Measurements from ENCODE around the gene PLCD3.

The PLCD3 gene

DNA sequence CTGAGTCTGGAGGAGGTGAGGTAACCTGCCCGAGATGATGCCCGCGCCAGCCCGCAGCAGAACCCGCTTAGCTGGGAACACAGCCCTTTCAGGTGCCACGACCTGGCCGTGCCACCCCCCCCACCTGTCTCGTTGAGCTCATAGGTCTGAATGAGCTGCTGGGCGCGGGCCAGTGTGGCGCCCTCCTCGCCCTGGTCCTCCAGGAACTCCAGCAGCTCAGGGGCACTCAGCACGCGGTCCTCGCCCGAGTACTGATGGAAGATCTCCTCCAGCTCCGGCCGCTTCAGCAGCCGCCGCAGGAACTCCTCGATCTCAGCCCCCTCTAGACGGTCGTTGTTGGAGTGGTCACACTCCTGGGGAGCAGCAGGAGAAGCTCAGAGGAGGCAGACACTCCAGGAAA lies 13.6 kb downstream of the PLCD3 start:
- Histone ChIP-seq H3K4me1 (peaks cover 35 to 75% (median 48%) of the 10 kb centered on the region in 10 experiments), H3K27me3 (peaks cover 0 to 9% (median 0%) of the 10 kb centered on the region in 11 experiments; a peak in 5 of 22 replicates), H3K9me3 (replicated peaks in 1 of 11) (no peaks in the 10 kb centered on the region), H3K36me3 (peaks cover 0 to 32% (median 0%) of the 10 kb centered on the region in 11 experiments; a peak in 3 of 22 replicates), H3K27ac (no peak overlapping the region), H3K4me3 (no peak overlapping the region), H3K9ac (no peak overlapping the region), H4K20me1 (peaks cover 0 to 26% (median 0%) of the 10 kb centered on the region in 11 experiments; a peak in 7 of 22 replicates), H3K4me2 (peak overlapping the region in 5 of 11 experiments; percentile 52 to 69 (median 68); a peak in 7 of 22 replicates)
- no peak for TF ChIP-seq Cebpa-rat (IDR thresholded peaks at IDR 0.05)

DNA sequence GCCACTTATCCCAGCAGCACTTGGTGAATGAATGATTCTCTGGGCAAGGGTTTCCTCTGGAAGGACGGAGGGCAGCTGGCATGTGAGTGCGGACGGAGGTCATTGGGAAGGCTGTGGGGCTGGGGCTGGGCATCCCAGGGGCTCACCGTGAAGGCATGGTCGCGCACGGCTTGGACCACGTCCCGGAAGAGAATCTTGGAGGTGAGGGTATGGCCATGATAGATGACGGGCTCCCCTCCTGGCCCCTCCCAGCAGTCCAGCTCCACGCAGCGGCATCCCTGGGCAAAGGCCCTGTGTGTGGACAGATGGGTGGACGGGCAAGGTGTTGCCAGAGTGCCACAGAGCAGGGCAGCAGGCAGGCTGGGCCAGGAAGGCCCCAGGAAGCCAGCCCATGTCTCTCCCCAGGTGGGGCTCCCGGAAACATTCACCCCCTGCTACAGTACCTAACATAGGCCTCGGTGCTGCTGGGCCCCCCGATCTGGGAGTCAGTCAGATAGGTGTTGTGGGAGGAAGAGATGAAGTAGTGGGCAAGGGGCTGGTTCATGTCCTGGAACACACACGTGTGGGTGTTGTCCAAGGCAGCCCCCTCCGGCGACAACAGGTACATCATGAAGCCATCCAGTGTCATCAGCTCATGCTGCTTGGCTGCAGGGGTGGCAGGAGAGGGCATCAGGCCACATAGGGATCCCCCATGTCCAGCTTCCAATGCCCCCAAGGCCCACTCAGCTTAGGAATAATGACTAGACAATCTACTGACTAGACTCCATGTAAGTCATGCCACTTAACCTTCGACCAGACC lies 14.3 kb downstream of the PLCD3 start:
- Histone ChIP-seq H3K9ac (no peak overlapping the region), H3K4me1 (peaks cover 35 to 75% (median 49%) of the 10 kb centered on the region in 10 experiments), H3K27ac (no peak overlapping the region), H4K20me1 (peaks cover 0 to 21% (median 0%) of the 10 kb centered on the region in 11 experiments; a peak in 5 of 22 replicates), H3K9me3 (replicated peaks in 1 of 11) (no peaks in the 10 kb centered on the region), H3K4me2 (no peak overlapping the region), H3K4me3 (no peak overlapping the region), H3K36me3 (peaks cover 0 to 38% (median 0%) of the 10 kb centered on the region in 11 experiments; a peak in 3 of 22 replicates), H3K27me3 (peaks cover 0 to 9% (median 0%) of the 10 kb centered on the region in 11 experiments; a peak in 5 of 22 replicates)
- no peak for TF ChIP-seq Cebpa-rat (IDR thresholded peaks at IDR 0.05)

DNA sequence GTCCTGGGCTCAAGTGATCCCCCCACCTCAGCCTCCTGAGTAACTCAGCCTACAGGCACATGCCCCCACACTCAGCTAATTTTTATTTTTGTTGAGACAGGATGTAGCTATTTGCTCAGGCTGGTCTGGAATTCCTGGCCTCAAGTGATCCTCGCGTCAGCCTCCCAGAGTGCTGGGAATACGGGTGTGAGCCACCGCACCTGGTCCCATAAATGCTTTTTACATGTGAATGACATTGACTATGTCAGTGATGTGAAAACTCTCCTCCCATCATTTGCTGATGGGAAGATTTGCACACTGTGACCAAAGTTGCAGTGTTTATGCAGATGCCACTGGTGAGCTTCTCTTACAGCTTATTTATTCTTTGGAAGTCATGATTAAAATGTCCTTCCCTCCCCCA lies 15.0 kb downstream of the PLCD3 start:
- Histone ChIP-seq H3K9ac (no peak overlapping the region), H3K4me3 (no peak overlapping the region), H3K4me2 (no peak overlapping the region), H3K4me1 (peaks cover 35 to 75% (median 56%) of the 10 kb centered on the region in 10 experiments), H3K27ac (no peak overlapping the region), H4K20me1 (peaks cover 0 to 21% (median 0%) of the 10 kb centered on the region in 11 experiments; a peak in 5 of 22 replicates), H3K27me3 (peaks cover 0 to 9% (median 0%) of the 10 kb centered on the region in 11 experiments; a peak in 5 of 22 replicates), H3K36me3 (peaks cover 0 to 39% (median 0%) of the 10 kb centered on the region in 11 experiments; a peak in 3 of 22 replicates), H3K9me3 (replicated peaks in 1 of 11) (no peaks in the 10 kb centered on the region)
- no peak for TF ChIP-seq Cebpa-rat (IDR thresholded peaks at IDR 0.05)

DNA sequence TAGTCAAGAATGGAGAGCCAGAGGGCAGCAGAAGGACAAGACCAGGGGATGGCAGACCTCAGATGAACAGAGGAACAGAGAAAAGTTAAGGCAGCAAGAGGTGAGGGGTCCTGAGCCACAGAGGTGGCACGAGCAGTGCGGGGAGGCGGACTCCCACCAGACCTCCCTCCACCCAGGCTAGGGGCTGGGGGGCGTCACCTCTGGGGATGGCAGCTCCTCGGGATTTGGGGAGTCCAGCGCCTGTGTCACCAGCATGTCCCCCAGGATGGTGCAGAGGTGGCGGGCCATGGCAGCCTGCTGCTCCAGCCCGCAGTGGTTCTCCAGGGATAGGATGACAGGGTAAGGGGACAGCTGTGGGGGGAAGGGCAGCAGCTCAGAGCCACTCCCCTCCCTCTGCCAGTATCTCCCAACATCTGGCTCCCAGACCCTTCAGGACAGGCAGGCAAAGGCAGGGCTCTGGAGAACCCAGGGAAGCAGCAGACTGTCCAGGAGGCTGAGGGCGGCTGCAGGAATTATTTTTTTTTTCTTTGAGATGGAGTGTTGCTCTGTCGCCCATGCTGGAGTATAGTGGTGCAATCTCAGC lies 15.8 kb downstream of the PLCD3 start:
- Histone ChIP-seq H3K27me3 (peaks cover 0 to 8% (median 0%) of the 10 kb centered on the region in 11 experiments; a peak in 5 of 22 replicates), H3K4me1 (peaks cover 38 to 76% (median 64%) of the 10 kb centered on the region in 10 experiments), H3K4me2 (peak overlapping the region; percentile 9 to 65 (median 40); a peak in 20 of 22 replicates), H4K20me1 (peaks cover 0 to 21% (median 0%) of the 10 kb centered on the region in 11 experiments; a peak in 6 of 22 replicates), H3K27ac (peak overlapping the region in 2 of 11 experiments; percentile 19 to 21; a peak in 1 of 22 replicates), H3K4me3 (no peak overlapping the region), H3K9me3 (replicated peaks in 1 of 11) (no peaks in the 10 kb centered on the region), H3K9ac (no peak overlapping the region; a peak in 1 of 22 replicates), H3K36me3 (peaks cover 0 to 39% (median 0%) of the 10 kb centered on the region in 11 experiments; a peak in 3 of 22 replicates)
- TF ChIP-seq Cebpa-rat (IDR thresholded peaks at IDR 0.05) = no peak

DNA sequence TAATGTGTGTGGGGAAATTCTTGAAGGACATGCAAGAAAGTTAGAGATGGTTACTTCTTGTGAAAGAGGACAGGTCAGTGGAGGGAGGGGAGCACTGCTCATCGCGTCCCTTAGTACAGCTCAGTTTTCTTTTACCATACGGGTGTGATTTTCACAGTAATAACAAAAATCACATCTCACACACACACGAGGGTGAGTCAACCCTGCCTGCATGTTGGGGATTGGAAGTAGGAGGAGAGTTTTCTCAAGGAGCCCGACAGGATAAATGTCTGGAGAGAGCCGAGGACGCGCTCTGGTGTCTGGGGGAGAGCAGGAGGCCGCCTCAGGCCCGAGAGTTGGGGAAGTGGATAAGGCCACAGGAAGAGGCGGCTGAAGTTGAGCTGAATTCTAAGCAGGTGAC lies 16.4 kb downstream of the PLCD3 start:
- Histone ChIP-seq H3K36me3 (peaks cover 0 to 36% (median 0%) of the 10 kb centered on the region in 11 experiments; a peak in 3 of 22 replicates), H3K4me3 (no peak overlapping the region), H4K20me1 (peaks cover 0 to 17% (median 0%) of the 10 kb centered on the region in 11 experiments; a peak in 5 of 22 replicates), H3K9ac (peak overlapping the region in 1 of 11 experiments; percentile 12; a peak in 2 of 22 replicates), H3K4me1 (peaks cover 45 to 83% (median 70%) of the 10 kb centered on the region in 10 experiments), H3K9me3 (replicated peaks in 1 of 11) (no peaks in the 10 kb centered on the region), H3K4me2 (peak overlapping the region; percentile 9 to 65 (median 40); a peak in 20 of 22 replicates), H3K27ac (peak overlapping the region in 3 of 11 experiments; percentile 19 to 23 (median 21); a peak in 3 of 22 replicates), H3K27me3 (peaks cover 0 to 2% (median 0%) of the 10 kb centered on the region in 11 experiments; a peak in 3 of 22 replicates)
- TF ChIP-seq Cebpa-rat (IDR thresholded peaks at IDR 0.05) = no peak

DNA sequence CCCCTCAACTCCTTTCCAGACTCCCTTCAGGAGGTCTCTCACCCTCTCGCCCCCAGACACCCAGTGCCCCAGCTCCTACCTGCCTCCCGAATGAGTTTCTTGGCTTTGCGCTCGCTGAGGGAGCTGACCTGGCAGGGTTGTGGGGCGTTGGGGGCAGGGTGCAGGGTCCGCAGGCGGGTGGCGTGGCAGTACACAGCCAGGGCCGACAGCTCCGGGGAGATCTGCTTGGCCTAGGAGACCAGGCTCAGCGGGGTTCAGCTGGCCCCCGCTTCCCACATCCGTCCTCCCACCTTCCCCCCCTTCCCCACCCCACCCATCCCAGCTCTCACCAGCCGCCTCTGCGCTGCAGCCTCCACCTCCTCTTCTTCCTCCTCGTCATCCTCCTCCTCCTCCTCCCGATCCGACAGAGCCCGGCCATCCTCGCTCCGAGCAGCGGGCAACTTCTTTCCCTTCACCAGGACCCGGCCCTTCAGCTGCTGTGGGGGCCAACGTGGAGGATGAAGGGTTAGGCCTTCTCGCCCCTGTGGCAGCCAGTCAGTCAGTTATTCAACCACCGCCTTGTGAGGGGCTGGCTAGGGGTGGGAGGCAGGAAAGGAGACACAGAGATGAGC lies 17.2 kb downstream of the PLCD3 start:
- peak overlapping the region in 9 of 11 experiments; percentile 86 to 99 (median 97); a peak in 14 of 22 replicates for H3K4me2 ChIP-seq
- peak overlapping the region in 5 of 11 experiments; percentile 54 to 84 (median 83); a peak in 7 of 22 replicates for H3K9ac ChIP-seq
- no peak for TF ChIP-seq Cebpa-rat (IDR thresholded peaks at IDR 0.05)
- no peaks in the 10 kb centered on the region for H3K9me3 ChIP-seq (replicated peaks in 1 of 11)
- H4K20me1 ChIP-seq = peaks cover 0 to 17% (median 0%) of the 10 kb centered on the region in 11 experiments; a peak in 4 of 22 replicates
- H3K27ac ChIP-seq = peak overlapping the region in 7 of 11 experiments; percentile 93 to 97 (median 96); a peak in 7 of 22 replicates
- peaks cover 0 to 31% (median 0%) of the 10 kb centered on the region in 11 experiments; a peak in 3 of 22 replicates for H3K36me3 ChIP-seq
- peaks cover 52 to 85% (median 74%) of the 10 kb centered on the region in 10 experiments for H3K4me1 ChIP-seq
- no peaks in the 10 kb centered on the region for H3K27me3 ChIP-seq
- H3K4me3 ChIP-seq = no peak overlapping the region

DNA sequence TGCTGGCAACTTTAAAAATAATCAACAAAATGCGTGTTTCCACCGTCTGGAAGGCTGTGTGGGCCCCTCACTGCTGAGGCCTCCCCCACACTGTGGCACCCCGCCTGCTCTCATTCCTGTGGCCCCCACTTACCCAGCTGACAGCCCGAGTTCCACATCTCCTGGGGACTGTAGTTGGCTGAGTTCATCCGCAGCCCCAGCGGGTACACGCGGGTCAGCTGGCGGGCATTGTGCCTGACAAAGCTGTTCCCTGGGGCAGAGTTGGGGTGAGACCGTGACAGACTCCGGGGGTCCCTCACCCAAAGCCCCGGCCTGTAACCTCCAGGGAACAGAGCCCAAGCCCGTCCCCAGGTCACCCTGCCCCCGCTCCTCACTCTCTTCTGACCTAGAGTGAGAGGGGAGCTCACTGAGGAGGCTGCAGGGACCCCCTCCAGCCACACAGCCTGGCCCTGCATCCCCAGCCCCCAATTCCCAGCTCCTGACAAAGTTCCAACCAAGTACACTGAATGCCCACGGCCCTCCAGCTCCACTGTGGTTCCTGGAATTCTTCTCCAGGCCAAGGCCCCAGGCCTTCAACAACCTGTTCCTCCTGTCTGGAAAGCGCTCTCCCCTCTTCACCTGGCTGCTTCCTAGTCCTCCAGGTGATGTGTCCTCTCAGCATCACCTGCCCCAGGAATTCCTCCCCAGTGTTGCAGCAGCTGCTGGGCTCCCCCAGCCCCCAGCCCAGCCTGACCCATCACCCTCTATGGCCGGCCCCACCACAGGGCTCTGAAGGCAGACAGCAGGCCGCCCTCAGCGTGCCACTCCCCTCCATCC lies 18.0 kb downstream of the PLCD3 start:
- Histone ChIP-seq H3K4me2 (peak overlapping the region; percentile 72 to 99 (median 96); a peak in 21 of 22 replicates), H3K9ac (peak overlapping the region in 10 of 11 experiments; percentile 15 to 87 (median 82); a peak in 20 of 22 replicates), H3K27me3 (no peaks in the 10 kb centered on the region), H3K4me3 (peak overlapping the region in 5 of 10 experiments; percentile 22 to 57 (median 42); a peak in 5 of 20 replicates), H3K36me3 (peaks cover 0 to 27% (median 2%) of the 10 kb centered on the region in 11 experiments; a peak in 11 of 22 replicates), H4K20me1 (peaks cover 0 to 24% (median 0%) of the 10 kb centered on the region in 11 experiments; a peak in 3 of 22 replicates), H3K4me1 (peaks cover 60 to 85% (median 74%) of the 10 kb centered on the region in 10 experiments), H3K9me3 (replicated peaks in 1 of 11) (no peaks in the 10 kb centered on the region), H3K27ac (peak overlapping the region in 8 of 11 experiments; percentile 82 to 97 (median 96); a peak in 16 of 22 replicates)
- no peak for TF ChIP-seq Cebpa-rat (IDR thresholded peaks at IDR 0.05)
